Neural cell (in vitro differentiated cells): ENCODE data around the gene GALK2.

ENCODE experiments used
- EP300 ChIP-seq: fragments of 450-650 bp; conservative IDR thresholded peaks from 2 replicates; pipeline ENCODE4 v1.6.1; 2014; ENCODE audit warnings: antibody characterized with exemption, mild to moderate bottlenecking, moderate library complexity; ENCODE audit not compliant: poor library complexity, severe bottlenecking
- EZH2 ChIP-seq: fragments of 200-600, 300-800 bp; shearing (Covaris generic), sonication (generic); IDR thresholded peaks from 2 replicates; pipeline ENCODE4 v1.6.1; 2014; ENCODE audit warnings: antibody characterized with exemption, low read length, borderline replicate concordance, mild to moderate bottlenecking; ENCODE audit not compliant: insufficient read depth, poor library complexity, severe bottlenecking
- MXI1 ChIP-seq: fragments of 450-650 bp; conservative IDR thresholded peaks from 2 replicates; pipeline ENCODE4 v1.6.1; 2014; ENCODE audit warnings: antibody characterized with exemption, mild to moderate bottlenecking; ENCODE audit not compliant: poor library complexity, severe bottlenecking
- POLR2AphosphoS5 ChIP-seq: IDR thresholded peaks from 2 replicates; pipeline ENCODE4 v1.6.1; 2012
- RAD21 ChIP-seq: fragments of 450-650 bp; conservative IDR thresholded peaks from 2 replicates; pipeline ENCODE4 v1.6.1; 2014; ENCODE audit warnings: antibody characterized with exemption, mild to moderate bottlenecking, moderate library complexity
- REST ChIP-seq: IDR thresholded peaks from 2 replicates; pipeline ENCODE4 v1.6.1; 2012; ENCODE audit warnings: borderline replicate concordance
- TAF1 ChIP-seq: IDR thresholded peaks from 2 replicates; pipeline ENCODE4 v1.6.1; 2012; ENCODE audit warnings: low read depth
- TF ChIP-seq, protein P1 (sequence below): fragments of 450-650 bp; IDR thresholded peaks from 2 replicates; pipeline ENCODE4 v1.5.1; 2014; ENCODE audit warnings: antibody characterized with exemption, mild to moderate bottlenecking, moderate library complexity; ENCODE audit not compliant: poor library complexity, severe bottlenecking

DNA sequence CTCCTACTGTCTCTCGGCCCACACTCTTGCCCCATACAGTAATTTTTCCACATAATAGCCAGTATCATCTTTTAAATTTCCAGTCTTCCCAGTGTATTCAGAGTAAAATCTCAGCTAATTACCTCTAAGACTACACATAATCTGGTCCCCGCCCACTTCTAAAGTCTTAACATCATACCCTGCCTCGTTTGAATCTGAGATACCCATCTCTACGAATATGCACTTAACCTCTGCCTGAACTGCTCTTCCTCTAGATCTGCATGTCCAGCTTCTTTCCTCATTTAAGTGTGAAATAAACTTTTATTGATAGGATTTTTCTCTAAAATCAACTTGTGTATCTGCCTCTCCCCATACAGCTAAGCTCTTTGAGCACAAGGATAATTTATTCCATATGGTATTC lies 49.2 kb upstream of the GALK2 start:
- TF ChIP-seq, protein P1, sequence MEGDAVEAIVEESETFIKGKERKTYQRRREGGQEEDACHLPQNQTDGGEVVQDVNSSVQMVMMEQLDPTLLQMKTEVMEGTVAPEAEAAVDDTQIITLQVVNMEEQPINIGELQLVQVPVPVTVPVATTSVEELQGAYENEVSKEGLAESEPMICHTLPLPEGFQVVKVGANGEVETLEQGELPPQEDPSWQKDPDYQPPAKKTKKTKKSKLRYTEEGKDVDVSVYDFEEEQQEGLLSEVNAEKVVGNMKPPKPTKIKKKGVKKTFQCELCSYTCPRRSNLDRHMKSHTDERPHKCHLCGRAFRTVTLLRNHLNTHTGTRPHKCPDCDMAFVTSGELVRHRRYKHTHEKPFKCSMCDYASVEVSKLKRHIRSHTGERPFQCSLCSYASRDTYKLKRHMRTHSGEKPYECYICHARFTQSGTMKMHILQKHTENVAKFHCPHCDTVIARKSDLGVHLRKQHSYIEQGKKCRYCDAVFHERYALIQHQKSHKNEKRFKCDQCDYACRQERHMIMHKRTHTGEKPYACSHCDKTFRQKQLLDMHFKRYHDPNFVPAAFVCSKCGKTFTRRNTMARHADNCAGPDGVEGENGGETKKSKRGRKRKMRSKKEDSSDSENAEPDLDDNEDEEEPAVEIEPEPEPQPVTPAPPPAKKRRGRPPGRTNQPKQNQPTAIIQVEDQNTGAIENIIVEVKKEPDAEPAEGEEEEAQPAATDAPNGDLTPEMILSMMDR, result no peak
- TF ChIP-seq EZH2 (no peak), POLR2AphosphoS5 (no peak), EP300 (no peak), RAD21 (no peak), REST (no peak), TAF1 (no peak), MXI1 (no peak)
